PC-9 (cell line): ENCODE measurements around the gene BAIAP2L2. TPM values are rescaled to one million over a fixed set of nuclear protein-coding genes. Genes with fewer than 3 reads are reported as not detected.

Experiments used
- BruUV-seq: library from RNA; stranded (reverse); fragments of 400-500 nt; replicated peaks from 2 replicates; lab custom pipeline; 2021; lab: Mats Ljungman, UMichigan
- CTCF ChIA-PET: fragments of 300-600 bp; sonication (Branson Sonifier 250); formaldehyde crosslinking; loops from one replicate; lab custom pipeline; 2022; ENCODE audit warnings: antibody characterized with exemption; lab: Charles Lee
- POLR2A ChIA-PET: fragments of 300-600 bp; sonication (Branson Sonifier 250); formaldehyde crosslinking; loops from one replicate; lab custom pipeline; 2022; ENCODE audit warnings: antibody characterized with exemption; ENCODE audit not compliant: unreplicated experiment; lab: Charles Lee
- DNase-seq, 2 experiments: peaks; one replicate each; pipeline versions ENCODE4 v3.0.0 to v3.0.0-alpha.2; 2015 to 2022; ENCODE audit warnings: mixed read lengths in 1 of 2
- H2AFZ ChIP-seq: fragments of 200-600 bp; sonication (generic); 2 replicates; pipeline ENCODE4 v1.8.1; 2017; ENCODE audit warnings: antibody characterized with exemption
- H3F3A ChIP-seq: fragments of 200-600 bp; sonication (generic); 2 replicates; pipeline ENCODE4 v1.8.1; 2017; ENCODE audit warnings: antibody characterized with exemption, mild to moderate bottlenecking, low read depth; ENCODE audit not compliant: insufficient read depth
- H3K27ac ChIP-seq: fragments of 200-600 bp; sonication (generic); 2 replicates; pipeline ENCODE4 v1.6.1; 2016; ENCODE audit warnings: mixed run types
- H3K27me3 ChIP-seq: fragments of 200-600 bp; sonication (generic); 2 replicates; pipeline ENCODE4 v1.6.1; 2016; ENCODE audit warnings: low read depth, mixed run types; ENCODE audit not compliant: insufficient read depth
- H3K36me3 ChIP-seq: fragments of 200-600 bp; sonication (generic); 2 replicates; pipeline ENCODE4 v1.6.1; 2016; ENCODE audit warnings: low read depth, mixed run types
- H3K4me1 ChIP-seq: fragments of 200-600 bp; sonication (generic); replicated peaks from 2 replicates; pipeline ENCODE4 v1.6.1; 2016; ENCODE audit warnings: mixed run types; ENCODE audit not compliant: insufficient read depth
- H3K4me2 ChIP-seq: fragments of 200-600 bp; sonication (generic); 2 replicates; pipeline ENCODE4 v1.6.1; 2017; ENCODE audit warnings: mixed run types
- H3K4me3 ChIP-seq: fragments of 200-600 bp; sonication (generic); 2 replicates; pipeline ENCODE4 v1.6.1; 2016; ENCODE audit warnings: mixed run types
- H3K79me2 ChIP-seq: fragments of 200-600 bp; sonication (generic); 2 replicates; pipeline ENCODE4 v1.6.1; 2017; ENCODE audit warnings: low read depth, mixed run types
- H3K9me2 ChIP-seq: fragments of 200-600 bp; sonication (generic); 2 replicates; pipeline ENCODE4 v1.8.1; 2017; ENCODE audit warnings: mild to moderate bottlenecking; ENCODE audit not compliant: insufficient read depth
- H3K9me3 ChIP-seq: fragments of 200-600 bp; sonication (generic); 2 replicates; pipeline ENCODE4 v1.8.1; 2016; ENCODE audit warnings: low read depth; ENCODE audit not compliant: insufficient read depth
- H4K20me1 ChIP-seq: fragments of 200-600 bp; sonication (generic); 2 replicates; pipeline ENCODE4 v1.8.1; 2017; ENCODE audit not compliant: insufficient read depth
- CTCF ChIP-seq: fragments of 200-600 bp; sonication (generic); conservative IDR thresholded peaks from 2 replicates; pipeline ENCODE4 v1.6.1; 2017; ENCODE audit warnings: mixed run types, antibody characterized with exemption, mild to moderate bottlenecking, moderate library complexity
- EZH2 ChIP-seq: fragments of 200-600 bp; sonication (generic); IDR thresholded peaks from 2 replicates; pipeline ENCODE4 v1.8.0; 2017; ENCODE audit warnings: antibody characterized with exemption, low read depth
- intact Hi-C: fragments of 100-400 bp; cut with micrococcal nuclease; formaldehyde crosslinking; loops from one replicate; pipeline ENCODE4 v1.10.0; 2022; ENCODE audit not compliant: unreplicated experiment
- total RNA-seq: library from RNA; stranded (reverse); gene quantifications from 2 replicates; pipeline ENCODE4 v1.2.3, GENCODE V29; 2021

BAIAP2L2 gene
- total RNA-seq, 1 experiment from 2014 or later: 7.1 TPM

GRCh38 chr22:38087855-38088254 is 22.6 kb downstream of the BAIAP2L2 start:
- BruUV-seq: no TSS peak
- Histone ChIP-seq H3K36me3 (no peaks in the 10 kb centered on the region), H3K79me2 (no peaks in the 10 kb centered on the region), H3K27me3 (no peaks in the 10 kb centered on the region), H3K4me3 (no peak overlapping the region), H3F3A (peaks cover 36% of the 10 kb centered on the region; the same call in 1 of the 2 replicates), H3K4me1 (no peaks in the 10 kb centered on the region), H3K9me2 (no peaks in the 10 kb centered on the region), H4K20me1 (no peaks in the 10 kb centered on the region; the same call in 1 of the 2 replicates), H3K4me2 (no peak overlapping the region), H2AFZ (no peak overlapping the region), H3K9me3 (no peaks in the 10 kb centered on the region), H3K27ac (no peak overlapping the region)
- TF ChIP-seq EZH2 (no peak), CTCF (no peak)
- ChIA-PET CTCF (interaction anchor here (0.8 kb wide), 1 partner anchor 23 kb away, joined by 4 read pairs; the partner anchor contains the start of gene BAIAP2L2), POLR2A (interaction anchor here (0.6 to 0.7 kb wide), 2 partner anchors 22 to 113 kb away, joined by 3 to 4 read pairs; partner anchors contain the start of gene BAIAP2L2)
- intact Hi-C loops: no loop called here
- DNase-seq: no peak

DNA sequence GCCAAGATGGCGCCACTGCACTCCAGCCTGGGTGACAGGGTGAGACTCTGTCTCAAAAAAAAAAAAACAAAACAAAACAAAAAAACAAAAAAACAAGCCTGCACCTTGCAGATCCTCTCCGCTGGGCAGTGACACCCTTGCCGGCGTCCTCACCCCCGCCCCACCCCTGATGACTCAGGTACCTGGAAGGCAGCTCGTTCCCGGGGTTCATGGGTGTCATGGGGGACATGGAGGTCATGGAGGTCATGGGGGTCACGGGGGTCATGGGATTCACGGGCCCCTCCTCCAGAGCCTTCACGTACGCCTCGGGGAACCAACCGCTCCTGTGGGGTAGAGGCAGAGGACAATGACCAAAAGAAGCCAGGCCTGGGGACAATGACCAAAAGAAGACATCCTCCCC is 23.5 kb downstream of the BAIAP2L2 start:
- peaks cover 37% of the 10 kb centered on the region; the same call in 1 of the 2 replicates for H3F3A ChIP-seq
- intact Hi-C loops: no loop called here
- no peaks in the 10 kb centered on the region for H3K9me3 ChIP-seq
- ChIA-PET CTCF (interaction anchor here (0.8 kb wide), 1 partner anchor 24 kb away, joined by 4 read pairs; the partner anchor contains the start of gene BAIAP2L2), POLR2A (interaction anchor here (0.6 kb wide), 2 partner anchors 115 to 916 kb away, joined by 4 read pairs; no protein-coding TSS in a partner anchor)
- no peaks in the 10 kb centered on the region; the same call in 1 of the 2 replicates for H4K20me1 ChIP-seq
- no peaks in the 10 kb centered on the region for H3K4me1 ChIP-seq
- no TSS peak for BruUV-seq
- H3K27me3 ChIP-seq: no peaks in the 10 kb centered on the region
- H3K4me2 ChIP-seq: no peak overlapping the region
- TF ChIP-seq CTCF (no peak), EZH2 (no peak)
- no peak overlapping the region for H2AFZ ChIP-seq
- H3K36me3 ChIP-seq: no peaks in the 10 kb centered on the region
- no peak overlapping the region for H3K27ac ChIP-seq
- DNase-seq: peak in 1 of 2 experiments; percentile 56
- H3K9me2 ChIP-seq: no peaks in the 10 kb centered on the region
- no peaks in the 10 kb centered on the region for H3K79me2 ChIP-seq
- no peak overlapping the region for H3K4me3 ChIP-seq

DNA sequence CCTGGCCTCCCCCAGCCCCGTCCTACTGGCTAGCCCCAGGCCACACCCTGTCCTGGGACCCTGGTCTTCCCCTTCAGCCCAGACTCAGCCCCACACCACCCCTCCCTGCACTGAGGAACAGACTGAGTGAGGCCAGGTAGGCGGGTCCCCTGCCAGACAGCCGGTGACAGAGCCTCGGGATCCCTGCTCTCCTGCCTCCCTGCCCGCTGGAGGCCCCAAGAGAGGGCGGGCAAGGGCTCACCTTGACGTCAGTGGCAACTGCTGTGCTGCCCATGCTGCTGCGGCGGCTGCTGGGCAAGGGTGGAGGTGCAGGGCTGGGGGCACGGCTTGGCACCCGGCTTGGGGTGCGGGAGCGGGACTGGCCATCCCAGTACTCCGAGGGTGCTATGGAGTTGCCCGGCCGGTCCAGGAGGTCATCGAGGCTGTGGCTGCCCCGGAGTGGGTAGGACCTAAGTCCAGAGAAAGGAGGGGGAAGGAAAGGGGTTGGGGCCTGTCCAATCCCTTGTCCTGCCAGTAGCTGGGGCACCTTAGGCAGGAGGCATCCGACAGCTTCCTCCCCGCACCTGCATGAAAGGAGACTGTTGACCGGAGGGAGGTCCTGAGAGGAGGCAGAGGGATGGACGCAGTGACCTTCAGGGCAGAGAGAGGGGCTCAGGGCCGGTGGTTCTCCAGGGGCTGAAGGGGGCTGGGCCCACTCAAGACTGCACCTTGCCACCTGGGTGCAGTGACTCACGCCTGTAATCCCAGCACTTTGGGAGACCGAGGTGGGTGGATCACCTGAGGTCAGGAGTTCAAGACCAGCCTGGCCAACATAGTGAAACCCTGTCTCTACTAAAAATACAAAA is 24.3 kb downstream of the BAIAP2L2 start:
- POLR2A ChIA-PET: interaction anchor here (0.6 kb wide), 2 partner anchors 116 to 917 kb away, joined by 4 read pairs; no protein-coding TSS in a partner anchor
- H2AFZ ChIP-seq: no peak overlapping the region
- no peak for TF ChIP-seq EZH2
- no peak for TF ChIP-seq CTCF
- H3K36me3 ChIP-seq: no peaks in the 10 kb centered on the region
- intact Hi-C loops: no loop called here
- no peak for DNase-seq
- no peak overlapping the region for H3K4me3 ChIP-seq
- BruUV-seq: no TSS peak
- H3K79me2 ChIP-seq: no peaks in the 10 kb centered on the region
- no peak overlapping the region for H3K27ac ChIP-seq
- H3K9me3 ChIP-seq: no peaks in the 10 kb centered on the region
- H3K9me2 ChIP-seq: no peaks in the 10 kb centered on the region
- no peaks in the 10 kb centered on the region for H3K27me3 ChIP-seq
- no peaks in the 10 kb centered on the region for H3K4me1 ChIP-seq
- CTCF ChIA-PET: no interaction called here
- no peaks in the 10 kb centered on the region; the same call in 1 of the 2 replicates for H4K20me1 ChIP-seq
- peaks cover 30% of the 10 kb centered on the region; the same call in 1 of the 2 replicates for H3F3A ChIP-seq
- no peak overlapping the region for H3K4me2 ChIP-seq
